Vagina (tissue), 2 donors: ENCODE measurements around the gene STING1.

ENCODE experiments used
- CTCF ChIP-seq, 3 experiments: fragments of 450-650 bp in 2 of 3; fragments of 200-600 bp in 1 of 3; sonication (generic) in 1 of 3; IDR thresholded peaks; one replicate each; pipeline ENCODE4 v1.5.1; 2017 to 2019; ENCODE audit warnings: antibody characterized with exemption in 3 of 3, mild to moderate bottlenecking in 2 of 3, moderate library complexity in 2 of 3
- POLR2A ChIP-seq, 2 donors: fragments of 450-650 bp; IDR thresholded peaks; one replicate each; pipeline ENCODE4 v1.6.1; 2017; ENCODE audit warnings: antibody characterized with exemption in 2 of 2, mild to moderate bottlenecking in 2 of 2, moderate library complexity in 2 of 2

GRCh38 chr5:139524446-139524845, 41.9 kb upstream of the STING1 start:
- no peak for TF ChIP-seq POLR2A (IDR thresholded peaks at IDR 0.05)
- TF ChIP-seq CTCF (IDR thresholded peaks at IDR 0.05), result no peak
